ENCODE measurements around the gene CDK6.

- no peak for TF ChIP-seq CTCF (IDR thresholded peaks at IDR 0.05)
- no peak for TF ChIP-seq POLR2A (IDR thresholded peaks at IDR 0.05)
These were observed 4.8 kb upstream of the CDK6 start for GRCh38 chr7:92841192-92841591.
